ENCODE results near the gene UXS1.

DNA sequence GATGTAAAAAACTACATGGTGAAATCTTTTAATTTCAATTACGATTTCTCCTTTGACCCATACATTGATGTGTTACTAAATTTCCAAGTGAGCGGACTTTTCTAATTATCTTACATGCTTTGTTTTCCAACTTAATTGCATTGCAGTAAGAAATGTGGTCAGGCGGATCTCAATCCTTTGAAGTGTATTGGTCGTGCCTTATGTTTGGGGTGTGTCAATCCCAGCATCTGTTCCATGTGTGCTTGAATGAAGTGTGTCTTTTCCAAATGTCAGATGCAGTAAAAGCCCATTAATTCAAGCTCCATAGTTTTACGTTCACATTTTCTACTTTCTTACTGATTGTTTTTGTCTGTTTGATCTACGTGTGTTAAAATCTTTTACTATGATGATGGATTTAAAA lies 113.1 kb downstream of the UXS1 start:
- TF ChIP-seq, protein P1, sequence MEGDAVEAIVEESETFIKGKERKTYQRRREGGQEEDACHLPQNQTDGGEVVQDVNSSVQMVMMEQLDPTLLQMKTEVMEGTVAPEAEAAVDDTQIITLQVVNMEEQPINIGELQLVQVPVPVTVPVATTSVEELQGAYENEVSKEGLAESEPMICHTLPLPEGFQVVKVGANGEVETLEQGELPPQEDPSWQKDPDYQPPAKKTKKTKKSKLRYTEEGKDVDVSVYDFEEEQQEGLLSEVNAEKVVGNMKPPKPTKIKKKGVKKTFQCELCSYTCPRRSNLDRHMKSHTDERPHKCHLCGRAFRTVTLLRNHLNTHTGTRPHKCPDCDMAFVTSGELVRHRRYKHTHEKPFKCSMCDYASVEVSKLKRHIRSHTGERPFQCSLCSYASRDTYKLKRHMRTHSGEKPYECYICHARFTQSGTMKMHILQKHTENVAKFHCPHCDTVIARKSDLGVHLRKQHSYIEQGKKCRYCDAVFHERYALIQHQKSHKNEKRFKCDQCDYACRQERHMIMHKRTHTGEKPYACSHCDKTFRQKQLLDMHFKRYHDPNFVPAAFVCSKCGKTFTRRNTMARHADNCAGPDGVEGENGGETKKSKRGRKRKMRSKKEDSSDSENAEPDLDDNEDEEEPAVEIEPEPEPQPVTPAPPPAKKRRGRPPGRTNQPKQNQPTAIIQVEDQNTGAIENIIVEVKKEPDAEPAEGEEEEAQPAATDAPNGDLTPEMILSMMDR (IDR thresholded peaks at IDR 0.05), result no peak
- no peak for TF ChIP-seq POLR2A (IDR thresholded peaks at IDR 0.05)
